ENCODE data around the gene GFI1.

- TF ChIP-seq EP300 (IDR thresholded peaks at IDR 0.05) (no peak), POLR2A (IDR thresholded peaks at IDR 0.05) (no peak), POLR2AphosphoS5 (IDR thresholded peaks at IDR 0.05) (no peak)
- TF ChIP-seq, protein P1, sequence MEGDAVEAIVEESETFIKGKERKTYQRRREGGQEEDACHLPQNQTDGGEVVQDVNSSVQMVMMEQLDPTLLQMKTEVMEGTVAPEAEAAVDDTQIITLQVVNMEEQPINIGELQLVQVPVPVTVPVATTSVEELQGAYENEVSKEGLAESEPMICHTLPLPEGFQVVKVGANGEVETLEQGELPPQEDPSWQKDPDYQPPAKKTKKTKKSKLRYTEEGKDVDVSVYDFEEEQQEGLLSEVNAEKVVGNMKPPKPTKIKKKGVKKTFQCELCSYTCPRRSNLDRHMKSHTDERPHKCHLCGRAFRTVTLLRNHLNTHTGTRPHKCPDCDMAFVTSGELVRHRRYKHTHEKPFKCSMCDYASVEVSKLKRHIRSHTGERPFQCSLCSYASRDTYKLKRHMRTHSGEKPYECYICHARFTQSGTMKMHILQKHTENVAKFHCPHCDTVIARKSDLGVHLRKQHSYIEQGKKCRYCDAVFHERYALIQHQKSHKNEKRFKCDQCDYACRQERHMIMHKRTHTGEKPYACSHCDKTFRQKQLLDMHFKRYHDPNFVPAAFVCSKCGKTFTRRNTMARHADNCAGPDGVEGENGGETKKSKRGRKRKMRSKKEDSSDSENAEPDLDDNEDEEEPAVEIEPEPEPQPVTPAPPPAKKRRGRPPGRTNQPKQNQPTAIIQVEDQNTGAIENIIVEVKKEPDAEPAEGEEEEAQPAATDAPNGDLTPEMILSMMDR (IDR thresholded peaks at IDR 0.05), result no peak
Observed at GRCh38 chr1:92511541-92511940, 24.8 kb upstream of the GFI1 start.
